ENCODE measurements around the gene MYOD1.
A peak's percentile ranks its signal among the peaks of the same experiment; 100 is the strongest.

Gene MYOD1

GRCh38 chr11:17702876-17703275 lies 16.5 kb upstream of the MYOD1 start:
- TF ChIP-seq CEBPB (IDR thresholded peaks at IDR 0.05) (no peak), TAF1 (IDR thresholded peaks at IDR 0.05; ENCODE audit: low read depth) (no peak), RAD21 (IDR thresholded peaks at IDR 0.05; ENCODE audit: low read depth) (no peak), NFIC (IDR thresholded peaks at IDR 0.05) (no peak), TCF12 (IDR thresholded peaks at IDR 0.05; ENCODE audit: low read depth) (no peak), EGR1 (IDR thresholded peaks at IDR 0.05) (no peak), TEAD4 (IDR thresholded peaks at IDR 0.05) (no peak), FOXM1 (IDR thresholded peaks at IDR 0.05; ENCODE audit: borderline replicate concordance, low read depth) (no peak), YY1 (IDR thresholded peaks at IDR 0.05; ENCODE audit: low read depth) (no peak)

DNA sequence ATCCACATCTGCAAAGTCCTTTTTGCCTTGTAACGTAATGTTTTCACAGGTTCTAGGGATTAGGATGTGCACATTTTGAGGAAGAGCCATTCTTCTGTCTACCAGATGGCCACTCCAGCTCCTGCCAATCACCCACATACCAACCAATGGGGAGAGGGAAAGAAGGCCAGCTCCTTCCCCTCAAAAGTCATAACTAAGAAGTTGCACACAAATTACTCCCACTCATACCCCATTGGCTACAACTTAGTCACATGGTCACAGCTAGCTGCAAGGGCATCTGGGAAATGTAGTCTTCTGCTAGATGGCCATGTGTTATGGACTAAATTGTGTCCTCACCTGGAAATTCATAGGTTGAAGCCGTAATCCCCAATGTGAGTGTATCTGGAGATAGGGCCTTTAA lies 15.4 kb upstream of the MYOD1 start:
- TF ChIP-seq, protein P1, sequence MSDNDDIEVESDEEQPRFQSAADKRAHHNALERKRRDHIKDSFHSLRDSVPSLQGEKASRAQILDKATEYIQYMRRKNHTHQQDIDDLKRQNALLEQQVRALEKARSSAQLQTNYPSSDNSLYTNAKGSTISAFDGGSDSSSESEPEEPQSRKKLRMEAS (IDR thresholded peaks at IDR 0.05), result no peak
- TF ChIP-seq USF1 (IDR thresholded peaks at IDR 0.05), result peak; percentile 93

- no peak for TF ChIP-seq TCF12 (IDR thresholded peaks at IDR 0.05; ENCODE audit: low read depth)
- TF ChIP-seq, protein P1 (IDR thresholded peaks at IDR 0.05), result no peak
Measured at GRCh38 chr11:17707830-17708229, 11.5 kb upstream of the MYOD1 start.

- TF ChIP-seq EP300 (IDR thresholded peaks at IDR 0.05; ENCODE audit: borderline replicate concordance) (no peak), TCF12 (IDR thresholded peaks at IDR 0.05; ENCODE audit: low read depth) (no peak), FOXM1 (IDR thresholded peaks at IDR 0.05; ENCODE audit: borderline replicate concordance, low read depth) (no peak), CEBPB (IDR thresholded peaks at IDR 0.05) (no peak), CREB1 (IDR thresholded peaks at IDR 0.05; ENCODE audit: low read depth) (no peak), YY1 (IDR thresholded peaks at IDR 0.05; ENCODE audit: low read depth) (no peak), NFIC (IDR thresholded peaks at IDR 0.05) (no peak), ZBTB7A (IDR thresholded peaks at IDR 0.05; ENCODE audit: low read depth) (no peak), TEAD4 (IDR thresholded peaks at IDR 0.05) (no peak), TAF1 (IDR thresholded peaks at IDR 0.05; ENCODE audit: low read depth) (no peak), RAD21 (IDR thresholded peaks at IDR 0.05; ENCODE audit: low read depth) (no peak), REST (IDR thresholded peaks at IDR 0.05; ENCODE audit: low read depth) (no peak), USF1 (IDR thresholded peaks at IDR 0.05) (no peak), EGR1 (IDR thresholded peaks at IDR 0.05) (no peak)
- TF ChIP-seq, protein P1 (IDR thresholded peaks at IDR 0.05), result no peak
Measured at GRCh38 chr11:17711836-17712235, 7.5 kb upstream of the MYOD1 start.

- TF ChIP-seq REST (IDR thresholded peaks at IDR 0.05; ENCODE audit: low read depth), result no peak
- no peak for TF ChIP-seq RAD21 (IDR thresholded peaks at IDR 0.05; ENCODE audit: low read depth)
- TF ChIP-seq YY1 (IDR thresholded peaks at IDR 0.05; ENCODE audit: low read depth), result no peak
- TF ChIP-seq, protein P1 (IDR thresholded peaks at IDR 0.05), result no peak
- TF ChIP-seq CREB1 (IDR thresholded peaks at IDR 0.05; ENCODE audit: low read depth), result no peak
- TF ChIP-seq ZBTB7A (IDR thresholded peaks at IDR 0.05; ENCODE audit: low read depth), result no peak
- TF ChIP-seq FOXM1 (IDR thresholded peaks at IDR 0.05; ENCODE audit: borderline replicate concordance, low read depth), result no peak
- TF ChIP-seq USF1 (IDR thresholded peaks at IDR 0.05), result no peak
Measured at GRCh38 chr11:17713851-17714250, 5.5 kb upstream of the MYOD1 start.

DNA sequence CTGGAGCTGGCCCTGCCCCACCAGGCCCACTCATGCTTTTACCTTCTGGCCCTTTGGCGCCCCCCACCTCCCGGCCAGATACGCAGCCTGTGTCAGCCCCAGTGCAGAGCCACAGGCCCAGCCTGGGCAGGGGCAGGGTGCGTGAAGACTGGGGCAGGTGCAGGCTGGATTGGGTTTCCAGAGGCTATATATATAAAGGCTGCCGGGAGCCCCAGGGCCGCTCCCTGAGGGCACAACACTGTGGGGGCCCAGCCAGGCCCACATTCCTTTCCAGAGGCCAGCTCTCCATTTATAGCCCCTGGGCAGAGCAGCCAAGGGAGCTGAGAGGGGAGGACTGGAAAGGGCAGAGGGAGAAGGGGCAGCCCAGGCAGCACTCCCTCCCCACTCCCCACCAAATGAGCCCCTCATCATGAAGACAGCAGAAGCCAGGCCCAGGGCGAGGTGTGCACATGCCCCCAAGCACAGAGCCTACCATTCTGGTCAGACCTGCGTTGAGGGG lies 5.0 kb upstream of the MYOD1 start:
- TF ChIP-seq YY1 (IDR thresholded peaks at IDR 0.05; ENCODE audit: low read depth) (no peak), CEBPB (IDR thresholded peaks at IDR 0.05) (no peak), TEAD4 (IDR thresholded peaks at IDR 0.05) (no peak), EP300 (IDR thresholded peaks at IDR 0.05; ENCODE audit: borderline replicate concordance) (no peak), RAD21 (IDR thresholded peaks at IDR 0.05; ENCODE audit: low read depth) (peak; percentile 12; the same call in 1 of the 2 replicates)
- TF ChIP-seq, protein P1 (IDR thresholded peaks at IDR 0.05), result no peak

Measured in Ishikawa (cell line).